NCI-H526 treated with DMSO at 0.1 percent for 48 hours (cell line): ENCODE measurements around the gene TRPV3.
"Not testable (repeated sequence)": the region's sequence is repeated elsewhere in the genome, so short reads cannot be mapped to it uniquely, and the experiment has no call there.

ENCODE experiments used
- DNase-seq: peaks from one replicate; lab custom pipeline; 2025; lab: John Stamatoyannopoulos, UW

TRPV3 gene

GRCh38 chr17:3472137-3472536, 85.5 kb downstream of the TRPV3 start:
- DNase-seq = no peak

GRCh38 chr17:3471599-3471998, 86.0 kb downstream of the TRPV3 start, which contains the start of gene SPATA22:
TSS of gene SPATA22 (minus strand) at chr17:3471819. CDS start at chr17:3469325, 2,494 bp downstream.
- DNase-seq = no peak

- DNase-seq = no peak
These were observed 88.1 kb downstream of the TRPV3 start for GRCh38 chr17:3469529-3469928.

- DNase-seq = not testable (repeated sequence)
These were observed 91.3 kb downstream of the TRPV3 start for GRCh38 chr17:3466355-3466754.
